NCI-H526 treated with DMSO at 0.1 percent for 48 hours (cell line): ENCODE results near the gene TRAPPC8.
"Not testable (repeated sequence)": the region's sequence is repeated elsewhere in the genome, so short reads cannot be mapped to it uniquely, and the experiment has no call there.

Experiments used
- DNase-seq: peaks from one replicate; lab custom pipeline; 2025; lab: John Stamatoyannopoulos, UW

Gene TRAPPC8

GRCh38 chr18:31942291-31942998 lies 483 bp downstream of the TRAPPC8 start:
- DNase-seq: no peak

DNA sequence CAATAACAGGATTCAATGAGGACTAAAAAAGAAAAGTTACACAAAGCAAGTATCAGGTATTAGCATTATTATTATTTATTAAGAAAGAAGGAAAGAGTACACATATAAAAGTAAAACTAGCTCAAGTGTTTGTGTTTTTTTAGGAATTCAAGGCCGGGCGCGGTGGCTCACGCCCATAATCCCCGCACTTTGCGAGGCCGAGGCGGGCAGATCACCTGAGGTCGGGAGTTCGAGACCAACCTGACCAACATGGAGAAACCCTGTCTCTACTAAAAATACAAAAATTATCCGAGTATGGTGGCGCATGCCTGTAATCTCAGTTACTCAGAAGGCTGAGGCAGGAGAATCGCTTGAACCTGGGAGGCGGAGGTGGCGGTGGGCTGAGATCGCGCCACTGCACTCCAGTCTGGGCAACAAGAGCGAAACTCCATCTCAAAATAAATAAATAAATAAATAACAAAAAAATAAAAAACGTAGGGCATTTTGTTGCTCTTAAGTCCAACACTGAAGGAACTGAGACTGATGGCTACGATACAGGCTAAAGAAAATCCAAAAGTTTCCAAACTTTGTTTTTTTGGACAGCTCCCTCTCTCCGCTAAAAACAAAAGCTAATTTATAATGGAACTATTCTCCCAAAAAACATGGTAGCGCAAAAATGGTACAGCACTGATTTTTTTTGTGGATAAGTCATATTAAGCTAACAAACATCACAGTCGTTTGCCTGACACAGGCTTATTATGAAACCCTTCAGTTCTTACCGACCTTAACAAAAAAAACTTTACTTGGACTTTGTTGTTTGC lies 1.7 kb downstream of the TRAPPC8 start:
- DNase-seq: no peak

- DNase-seq: not testable (repeated sequence)
Measured at GRCh38 chr18:31934773-31935172, 8.2 kb downstream of the TRAPPC8 start.

DNA sequence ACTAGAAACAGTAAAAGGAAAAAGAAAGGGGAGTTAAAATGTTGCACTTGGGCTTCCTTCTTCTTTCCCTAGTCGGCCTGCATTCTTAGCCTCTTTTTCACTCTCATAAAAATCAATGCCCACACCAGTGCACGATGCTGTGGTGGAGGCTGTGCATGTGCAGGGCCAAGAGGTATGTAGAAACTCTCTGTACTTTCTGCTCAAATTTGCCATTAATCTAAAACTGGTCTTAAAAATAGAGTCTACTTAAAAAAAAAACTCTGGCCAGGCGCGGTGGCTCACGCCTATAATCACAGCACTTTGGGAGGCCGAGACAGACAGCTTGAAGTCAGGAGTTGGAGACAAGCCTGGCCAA lies 11.1 kb downstream of the TRAPPC8 start:
- DNase-seq: no peak

- DNase-seq: no peak
Measured at GRCh38 chr18:31931163-31931885, 11.6 kb downstream of the TRAPPC8 start.

GRCh38 chr18:31929273-31929672 lies 13.7 kb downstream of the TRAPPC8 start:
- DNase-seq: no peak

- DNase-seq: not testable (repeated sequence)
Measured at GRCh38 chr18:31926988-31927387, 15.9 kb downstream of the TRAPPC8 start.

- no peak for DNase-seq
Measured at GRCh38 chr18:31920277-31920676, 22.7 kb downstream of the TRAPPC8 start.

DNA sequence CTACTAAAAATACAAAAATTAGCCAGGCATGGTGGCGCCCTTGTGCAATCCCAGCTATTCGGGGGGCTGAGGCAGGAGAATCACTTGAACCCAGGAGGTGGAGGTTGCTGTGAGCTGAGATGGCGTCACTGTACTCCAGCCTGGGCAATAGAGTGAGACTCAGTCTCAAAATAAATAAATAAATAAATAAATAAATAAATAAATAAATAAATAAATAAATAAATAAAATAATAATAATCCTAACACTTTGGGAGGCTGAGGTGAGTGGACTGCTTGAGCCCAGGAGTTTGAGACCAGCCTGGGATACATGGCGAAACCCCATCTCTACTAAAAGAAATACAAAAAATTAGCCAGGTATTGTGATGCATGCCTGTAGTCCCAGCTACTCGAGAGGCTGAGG lies 23.6 kb downstream of the TRAPPC8 start:
- not testable (repeated sequence) for DNase-seq

- no peak for DNase-seq
Measured at GRCh38 chr18:31918733-31919132, 24.2 kb downstream of the TRAPPC8 start.

DNA sequence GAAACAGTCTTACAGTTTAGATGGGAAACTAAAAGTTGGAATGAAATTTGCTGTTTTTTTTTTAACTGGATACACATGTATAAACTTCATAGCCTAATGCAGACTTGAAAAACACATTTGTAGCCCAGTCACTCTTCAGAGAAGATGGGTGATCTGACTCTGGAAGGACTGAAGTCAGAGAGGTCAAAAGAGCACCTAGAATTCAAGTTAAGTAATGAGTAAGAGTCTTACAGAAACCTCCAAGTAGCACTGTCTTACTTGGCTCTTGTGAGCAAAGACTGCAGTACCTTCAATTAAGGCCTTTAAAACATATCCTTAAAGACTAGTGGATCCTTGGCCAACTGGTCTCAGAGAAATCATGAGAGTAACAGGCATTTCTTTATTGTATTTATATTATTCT lies 41.9 kb downstream of the TRAPPC8 start:
- DNase-seq: no peak

GRCh38 chr18:31899771-31900170 lies 43.2 kb downstream of the TRAPPC8 start:
- not testable (repeated sequence) for DNase-seq

DNA sequence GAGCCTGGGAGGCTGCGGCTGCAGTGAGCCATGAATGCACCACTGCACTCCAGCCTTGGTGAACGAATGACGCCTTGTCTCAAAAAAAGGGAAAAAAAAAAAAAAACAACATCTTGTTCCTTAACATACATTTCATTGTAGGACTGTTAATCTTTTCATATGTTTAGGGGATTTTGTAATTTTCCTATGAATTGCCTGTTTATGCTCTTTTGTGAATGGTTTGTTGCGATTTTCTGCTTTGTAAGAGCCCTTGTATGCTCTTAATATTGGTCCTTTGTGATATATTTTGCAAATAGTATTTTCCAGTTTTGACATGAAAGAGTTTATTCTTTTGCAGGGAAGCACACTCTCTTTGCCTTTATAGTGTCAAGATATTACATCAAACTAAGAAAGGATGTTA lies 50.0 kb downstream of the TRAPPC8 start:
- DNase-seq: no peak

- DNase-seq: no peak
Measured at GRCh38 chr18:31891566-31891965, 51.4 kb downstream of the TRAPPC8 start.

GRCh38 chr18:31884020-31884419 lies 58.9 kb downstream of the TRAPPC8 start:
- DNase-seq: no peak

GRCh38 chr18:31880186-31880898 lies 62.6 kb downstream of the TRAPPC8 start:
- DNase-seq: no peak

GRCh38 chr18:31878358-31878757 lies 64.6 kb downstream of the TRAPPC8 start:
- no peak for DNase-seq

GRCh38 chr18:31877900-31878299 lies 65.0 kb downstream of the TRAPPC8 start:
- DNase-seq: no peak

DNA sequence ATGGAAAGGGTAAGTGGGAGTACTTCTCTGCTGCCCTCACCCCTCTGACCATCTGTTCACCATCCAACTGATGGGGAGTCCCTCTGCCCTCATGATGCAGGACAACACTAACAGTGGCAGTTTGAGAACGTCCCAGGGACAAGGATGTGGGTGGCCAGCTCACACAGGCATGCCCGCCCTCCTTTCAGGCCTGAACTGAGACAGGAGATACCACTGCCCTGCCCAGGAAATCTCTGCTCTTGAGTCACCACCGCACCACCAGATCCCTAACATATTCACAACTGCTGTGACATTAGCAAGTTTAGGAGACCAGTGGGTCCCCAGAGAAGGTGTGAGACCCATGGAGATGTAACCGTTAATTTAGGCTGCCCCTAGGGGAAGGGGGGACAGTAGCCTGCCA lies 66.2 kb downstream of the TRAPPC8 start:
- DNase-seq: no peak

- DNase-seq: no peak
Measured at GRCh38 chr18:31875301-31875700, 67.6 kb downstream of the TRAPPC8 start.

DNA sequence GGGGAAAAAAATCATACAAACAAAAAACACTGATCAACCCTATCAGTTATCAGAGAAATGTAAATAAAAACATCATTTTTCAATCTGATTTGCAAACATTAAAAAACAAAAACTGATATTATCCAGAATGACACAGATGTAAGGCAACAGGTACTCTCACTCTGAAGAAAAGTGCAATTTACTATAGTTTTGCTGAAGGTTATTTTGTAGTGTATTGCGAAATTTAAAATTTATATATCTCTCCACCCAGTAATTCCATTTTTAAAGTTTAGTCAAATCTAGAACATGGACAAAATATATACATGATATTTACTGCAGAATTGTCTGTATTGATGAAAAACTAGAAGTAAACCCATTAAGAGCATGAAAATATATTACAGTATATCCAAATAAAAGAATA lies 79.8 kb downstream of the TRAPPC8 start:
- no peak for DNase-seq

- DNase-seq: no peak
Measured at GRCh38 chr18:31860488-31860887, 82.4 kb downstream of the TRAPPC8 start.
